ENCODE data around the gene LRRC71.

DNA sequence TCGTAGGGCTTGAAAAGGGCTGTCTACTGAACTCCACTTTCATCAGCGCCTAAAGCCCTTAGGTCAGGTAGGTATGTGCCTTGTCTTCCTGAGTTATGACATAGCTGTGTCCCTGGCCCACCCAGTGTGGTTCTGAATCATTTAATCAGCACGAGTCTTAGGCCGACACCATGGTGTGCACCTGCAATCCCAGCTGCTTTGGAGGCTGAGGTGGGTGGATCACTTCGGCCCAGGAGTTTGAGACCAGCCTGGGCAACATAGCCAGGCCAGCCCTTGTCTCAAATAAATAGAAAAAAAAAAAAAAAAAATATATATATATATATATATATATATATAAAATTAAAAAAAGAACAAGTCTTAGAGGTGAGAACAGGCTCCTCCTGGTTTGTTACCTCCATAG, 15.8 kb downstream of the LRRC71 start:
- TF ChIP-seq ZNF565 (CRISPR knock-in tag; conservative IDR thresholded peaks at IDR 0.05; ENCODE audit: low read depth) (no peak), ARNTL (CRISPR knock-in tag; IDR thresholded peaks at IDR 0.05; ENCODE audit: borderline replicate concordance, low read depth) (no peak), ZFP30 (CRISPR knock-in tag; IDR thresholded peaks at IDR 0.05) (no peak), ZFP3 (CRISPR knock-in tag; IDR thresholded peaks at IDR 0.05) (no peak), PPARA (CRISPR knock-in tag; IDR thresholded peaks at IDR 0.05; ENCODE audit: borderline replicate concordance) (no peak), ESRRG (CRISPR knock-in tag; IDR thresholded peaks at IDR 0.05) (no peak), CSDC2 (CRISPR knock-in tag; IDR thresholded peaks at IDR 0.05) (no peak), SNAI2 (CRISPR knock-in tag; IDR thresholded peaks at IDR 0.05) (no peak)
- TF ChIP-seq, protein P1, sequence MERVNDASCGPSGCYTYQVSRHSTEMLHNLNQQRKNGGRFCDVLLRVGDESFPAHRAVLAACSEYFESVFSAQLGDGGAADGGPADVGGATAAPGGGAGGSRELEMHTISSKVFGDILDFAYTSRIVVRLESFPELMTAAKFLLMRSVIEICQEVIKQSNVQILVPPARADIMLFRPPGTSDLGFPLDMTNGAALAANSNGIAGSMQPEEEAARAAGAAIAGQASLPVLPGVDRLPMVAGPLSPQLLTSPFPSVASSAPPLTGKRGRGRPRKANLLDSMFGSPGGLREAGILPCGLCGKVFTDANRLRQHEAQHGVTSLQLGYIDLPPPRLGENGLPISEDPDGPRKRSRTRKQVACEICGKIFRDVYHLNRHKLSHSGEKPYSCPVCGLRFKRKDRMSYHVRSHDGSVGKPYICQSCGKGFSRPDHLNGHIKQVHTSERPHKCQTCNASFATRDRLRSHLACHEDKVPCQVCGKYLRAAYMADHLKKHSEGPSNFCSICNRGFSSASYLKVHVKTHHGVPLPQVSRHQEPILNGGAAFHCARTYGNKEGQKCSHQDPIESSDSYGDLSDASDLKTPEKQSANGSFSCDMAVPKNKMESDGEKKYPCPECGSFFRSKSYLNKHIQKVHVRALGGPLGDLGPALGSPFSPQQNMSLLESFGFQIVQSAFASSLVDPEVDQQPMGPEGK (CRISPR knock-in tag; IDR thresholded peaks at IDR 0.05; ENCODE audit: borderline replicate concordance) = no peak
- TF ChIP-seq, protein P2, sequence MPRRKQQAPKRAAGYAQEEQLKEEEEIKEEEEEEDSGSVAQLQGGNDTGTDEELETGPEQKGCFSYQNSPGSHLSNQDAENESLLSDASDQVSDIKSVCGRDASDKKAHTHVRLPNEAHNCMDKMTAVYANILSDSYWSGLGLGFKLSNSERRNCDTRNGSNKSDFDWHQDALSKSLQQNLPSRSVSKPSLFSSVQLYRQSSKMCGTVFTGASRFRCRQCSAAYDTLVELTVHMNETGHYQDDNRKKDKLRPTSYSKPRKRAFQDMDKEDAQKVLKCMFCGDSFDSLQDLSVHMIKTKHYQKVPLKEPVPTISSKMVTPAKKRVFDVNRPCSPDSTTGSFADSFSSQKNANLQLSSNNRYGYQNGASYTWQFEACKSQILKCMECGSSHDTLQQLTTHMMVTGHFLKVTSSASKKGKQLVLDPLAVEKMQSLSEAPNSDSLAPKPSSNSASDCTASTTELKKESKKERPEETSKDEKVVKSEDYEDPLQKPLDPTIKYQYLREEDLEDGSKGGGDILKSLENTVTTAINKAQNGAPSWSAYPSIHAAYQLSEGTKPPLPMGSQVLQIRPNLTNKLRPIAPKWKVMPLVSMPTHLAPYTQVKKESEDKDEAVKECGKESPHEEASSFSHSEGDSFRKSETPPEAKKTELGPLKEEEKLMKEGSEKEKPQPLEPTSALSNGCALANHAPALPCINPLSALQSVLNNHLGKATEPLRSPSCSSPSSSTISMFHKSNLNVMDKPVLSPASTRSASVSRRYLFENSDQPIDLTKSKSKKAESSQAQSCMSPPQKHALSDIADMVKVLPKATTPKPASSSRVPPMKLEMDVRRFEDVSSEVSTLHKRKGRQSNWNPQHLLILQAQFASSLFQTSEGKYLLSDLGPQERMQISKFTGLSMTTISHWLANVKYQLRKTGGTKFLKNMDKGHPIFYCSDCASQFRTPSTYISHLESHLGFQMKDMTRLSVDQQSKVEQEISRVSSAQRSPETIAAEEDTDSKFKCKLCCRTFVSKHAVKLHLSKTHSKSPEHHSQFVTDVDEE (CRISPR knock-in tag; IDR thresholded peaks at IDR 0.05) = no peak
- TF ChIP-seq, protein P3, sequence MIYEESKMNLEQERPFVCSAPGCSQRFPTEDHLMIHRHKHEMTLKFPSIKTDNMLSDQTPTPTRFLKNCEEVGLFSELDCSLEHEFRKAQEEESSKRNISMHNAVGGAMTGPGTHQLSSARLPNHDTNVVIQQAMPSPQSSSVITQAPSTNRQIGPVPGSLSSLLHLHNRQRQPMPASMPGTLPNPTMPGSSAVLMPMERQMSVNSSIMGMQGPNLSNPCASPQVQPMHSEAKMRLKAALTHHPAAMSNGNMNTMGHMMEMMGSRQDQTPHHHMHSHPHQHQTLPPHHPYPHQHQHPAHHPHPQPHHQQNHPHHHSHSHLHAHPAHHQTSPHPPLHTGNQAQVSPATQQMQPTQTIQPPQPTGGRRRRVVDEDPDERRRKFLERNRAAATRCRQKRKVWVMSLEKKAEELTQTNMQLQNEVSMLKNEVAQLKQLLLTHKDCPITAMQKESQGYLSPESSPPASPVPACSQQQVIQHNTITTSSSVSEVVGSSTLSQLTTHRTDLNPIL (CRISPR knock-in tag; IDR thresholded peaks at IDR 0.05; ENCODE audit: low read depth) = no peak

Measured in SK-N-SH treated with all-trans-retinoic acid at 6 μM for 48 hours (cell line).